NB4 (cell line): Measurements from ENCODE around the gene OR51D1.

Source experiments
- DNase-seq: peaks from one replicate; pipeline ENCODE4 v3.0.0; 2010; ENCODE audit warnings: low read depth
- H3K4me3 ChIP-seq: one replicate; pipeline ENCODE4 v1.5.1; 2011; ENCODE audit warnings: mild to moderate bottlenecking, low read depth, low read length, moderate library complexity
- MAX ChIP-seq: IDR thresholded peaks from 2 replicates; pipeline ENCODE4 v1.6.1; 2011; ENCODE audit warnings: low read depth, low read length
- MYC ChIP-seq: IDR thresholded peaks from 2 replicates; pipeline ENCODE4 v1.6.1; 2011; ENCODE audit warnings: low read depth, low read length
- POLR2A ChIP-seq: IDR thresholded peaks from 2 replicates; pipeline ENCODE4 v1.6.1; 2011; ENCODE audit warnings: mild to moderate bottlenecking; ENCODE audit not compliant: insufficient read length; ENCODE audit errors: extremely low read depth
- TF ChIP-seq, protein P1 (sequence below): IDR thresholded peaks from one replicate; pipeline ENCODE4 v1.5.1; 2012; ENCODE audit warnings: low read depth, low read length

OR51D1 gene

GRCh38 chr11:4654635-4655369 lies 17.5 kb downstream of the OR51D1 start:
- TF ChIP-seq MYC (no peak), MAX (no peak), POLR2A (no peak)
- TF ChIP-seq, protein P1, sequence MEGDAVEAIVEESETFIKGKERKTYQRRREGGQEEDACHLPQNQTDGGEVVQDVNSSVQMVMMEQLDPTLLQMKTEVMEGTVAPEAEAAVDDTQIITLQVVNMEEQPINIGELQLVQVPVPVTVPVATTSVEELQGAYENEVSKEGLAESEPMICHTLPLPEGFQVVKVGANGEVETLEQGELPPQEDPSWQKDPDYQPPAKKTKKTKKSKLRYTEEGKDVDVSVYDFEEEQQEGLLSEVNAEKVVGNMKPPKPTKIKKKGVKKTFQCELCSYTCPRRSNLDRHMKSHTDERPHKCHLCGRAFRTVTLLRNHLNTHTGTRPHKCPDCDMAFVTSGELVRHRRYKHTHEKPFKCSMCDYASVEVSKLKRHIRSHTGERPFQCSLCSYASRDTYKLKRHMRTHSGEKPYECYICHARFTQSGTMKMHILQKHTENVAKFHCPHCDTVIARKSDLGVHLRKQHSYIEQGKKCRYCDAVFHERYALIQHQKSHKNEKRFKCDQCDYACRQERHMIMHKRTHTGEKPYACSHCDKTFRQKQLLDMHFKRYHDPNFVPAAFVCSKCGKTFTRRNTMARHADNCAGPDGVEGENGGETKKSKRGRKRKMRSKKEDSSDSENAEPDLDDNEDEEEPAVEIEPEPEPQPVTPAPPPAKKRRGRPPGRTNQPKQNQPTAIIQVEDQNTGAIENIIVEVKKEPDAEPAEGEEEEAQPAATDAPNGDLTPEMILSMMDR: no peak
- DNase-seq: no peak
- no peak overlapping the region for H3K4me3 ChIP-seq

DNA sequence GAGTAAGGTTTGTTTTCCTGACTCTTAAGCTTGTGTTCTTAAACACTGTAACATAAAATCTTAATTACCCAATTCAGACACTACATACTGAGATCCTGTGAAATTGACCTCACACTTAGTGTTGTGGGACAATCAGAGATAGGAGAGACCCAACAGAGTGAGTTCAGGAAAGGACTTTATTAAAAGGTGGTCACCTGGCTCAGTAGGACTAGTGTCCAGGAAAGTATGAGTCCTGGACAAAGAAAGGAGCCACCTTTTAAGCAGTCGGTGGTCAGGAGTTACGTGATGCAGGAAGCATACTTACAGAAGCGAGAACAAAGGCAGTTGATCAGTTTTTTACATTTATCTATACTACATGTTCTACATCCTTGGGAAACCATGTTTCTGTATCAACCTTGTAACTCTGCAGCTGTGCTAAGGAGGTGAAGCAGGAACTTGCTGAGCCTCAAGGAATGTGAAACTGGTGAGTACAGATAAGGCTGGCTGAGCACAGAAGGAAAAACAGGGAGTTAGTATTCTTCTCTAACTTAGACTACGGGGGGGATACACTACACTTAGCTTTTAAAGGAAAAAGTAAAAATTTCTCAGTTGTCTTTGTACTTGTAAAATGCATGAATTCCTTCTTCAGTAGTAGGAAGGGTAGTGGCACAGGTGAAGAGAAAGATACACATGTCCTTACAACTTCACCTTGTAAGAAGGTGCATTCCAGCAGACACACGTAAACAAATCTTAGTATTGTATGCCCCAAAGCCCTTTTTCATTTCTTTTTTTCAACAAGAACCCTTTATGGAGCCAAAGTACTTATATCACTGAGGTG lies 21.6 kb downstream of the OR51D1 start:
- TF ChIP-seq, protein P1: no peak
- TF ChIP-seq MYC: no peak
- TF ChIP-seq POLR2A: no peak
- no peak for TF ChIP-seq MAX
- DNase-seq: no peak
- no peak overlapping the region for H3K4me3 ChIP-seq

DNA sequence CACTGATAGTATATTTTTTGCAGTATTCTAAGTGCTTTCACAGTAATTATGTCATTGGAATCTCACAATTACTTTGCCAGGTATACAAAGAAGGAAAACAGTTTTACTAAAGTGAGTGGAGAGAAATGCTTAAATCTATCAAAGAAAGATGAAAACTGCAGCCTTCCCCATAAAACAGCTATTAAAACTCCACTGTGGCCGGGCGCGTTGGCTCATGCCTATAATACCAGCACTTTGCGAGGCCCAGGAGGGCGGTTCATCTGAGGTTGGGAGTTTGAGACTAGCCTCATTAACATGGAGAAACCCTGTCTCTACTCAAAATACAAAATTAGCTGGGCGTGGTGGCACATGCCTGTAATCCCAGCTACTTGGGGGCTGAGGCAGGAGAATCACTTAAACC lies 25.6 kb downstream of the OR51D1 start:
- TF ChIP-seq POLR2A: no peak
- TF ChIP-seq, protein P1: no peak
- TF ChIP-seq MYC: no peak
- no peak for TF ChIP-seq MAX
- no peak for DNase-seq
- no peak overlapping the region for H3K4me3 ChIP-seq

DNA sequence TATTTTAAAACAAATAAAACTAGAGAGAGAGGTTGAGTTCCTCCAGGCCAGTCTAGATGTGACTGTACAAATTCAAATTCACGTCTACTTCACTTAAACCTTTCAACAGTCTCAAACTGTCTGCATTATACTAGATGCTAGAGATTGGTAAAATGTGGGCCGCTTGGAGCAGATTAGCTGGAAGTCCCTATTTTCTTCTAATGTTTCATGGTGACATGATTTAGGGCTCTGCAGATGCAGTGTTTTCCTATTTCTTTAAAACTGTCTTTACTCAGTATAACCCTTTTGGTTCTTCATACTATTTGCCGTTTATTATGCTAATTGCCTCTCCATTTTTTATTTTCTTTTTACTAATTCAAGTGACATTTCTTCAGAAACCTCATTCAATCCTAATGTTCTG lies 26.9 kb downstream of the OR51D1 start:
- TF ChIP-seq MAX: no peak
- TF ChIP-seq POLR2A: no peak
- TF ChIP-seq, protein P1: no peak
- no peak for TF ChIP-seq MYC
- DNase-seq: no peak
- no peak overlapping the region for H3K4me3 ChIP-seq

DNA sequence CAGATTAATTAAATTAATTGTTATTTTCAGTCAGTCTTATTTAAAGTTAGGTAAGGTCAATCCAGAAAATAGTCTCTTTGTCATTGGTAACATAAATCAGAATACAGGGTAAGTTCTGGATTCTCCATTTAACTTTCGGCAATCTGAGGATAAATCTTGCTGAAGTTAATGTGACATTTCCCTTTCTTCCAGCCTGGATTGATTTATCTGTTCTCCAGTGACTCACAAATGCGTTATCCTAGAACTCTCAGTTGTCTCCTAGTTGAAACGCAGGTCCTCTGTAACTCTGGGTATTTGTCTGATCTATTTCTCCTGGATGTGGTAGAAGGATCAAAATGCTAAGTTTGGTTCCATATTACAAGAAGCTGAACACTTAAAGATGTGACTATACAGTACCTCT lies 27.5 kb downstream of the OR51D1 start:
- no peak for TF ChIP-seq POLR2A
- no peak for TF ChIP-seq MAX
- no peak for TF ChIP-seq MYC
- TF ChIP-seq, protein P1: no peak
- no peak overlapping the region for H3K4me3 ChIP-seq
- DNase-seq: no peak
